BE2C (cell line): ENCODE data around the gene GNB1.

Source experiments
- DNase-seq: peaks from one replicate; pipeline ENCODE4 v3.0.0-alpha.2; 2020
- H3K27me3 ChIP-seq: fragments of 250-450 bp; sonication (Bioruptor Pico); 2 replicates; pipeline ENCODE4 v1.5.1; 2020; ENCODE audit warnings: mild to moderate bottlenecking
- H3K36me3 ChIP-seq: fragments of 250-450 bp; sonication (Bioruptor Pico); 2 replicates; pipeline ENCODE4 v1.5.1; 2020; ENCODE audit warnings: mild to moderate bottlenecking
- H3K4me1 ChIP-seq: fragments of 250-450 bp; sonication (Bioruptor Pico); 2 replicates; pipeline ENCODE4 v1.5.1; 2020
- H3K4me3 ChIP-seq: 2 replicates; pipeline ENCODE4 v1.5.1; 2011; ENCODE audit warnings: low read depth, low read length
- H3K9me3 ChIP-seq: fragments of 250-450 bp; sonication (Bioruptor Pico); 2 replicates; pipeline ENCODE4 v1.5.1; 2020
- TF ChIP-seq, protein P1 (sequence below): IDR thresholded peaks from 2 replicates; pipeline ENCODE4 v1.5.1; 2012; ENCODE audit warnings: mild to moderate bottlenecking, low read depth, low read length

GNB1 gene

DNA sequence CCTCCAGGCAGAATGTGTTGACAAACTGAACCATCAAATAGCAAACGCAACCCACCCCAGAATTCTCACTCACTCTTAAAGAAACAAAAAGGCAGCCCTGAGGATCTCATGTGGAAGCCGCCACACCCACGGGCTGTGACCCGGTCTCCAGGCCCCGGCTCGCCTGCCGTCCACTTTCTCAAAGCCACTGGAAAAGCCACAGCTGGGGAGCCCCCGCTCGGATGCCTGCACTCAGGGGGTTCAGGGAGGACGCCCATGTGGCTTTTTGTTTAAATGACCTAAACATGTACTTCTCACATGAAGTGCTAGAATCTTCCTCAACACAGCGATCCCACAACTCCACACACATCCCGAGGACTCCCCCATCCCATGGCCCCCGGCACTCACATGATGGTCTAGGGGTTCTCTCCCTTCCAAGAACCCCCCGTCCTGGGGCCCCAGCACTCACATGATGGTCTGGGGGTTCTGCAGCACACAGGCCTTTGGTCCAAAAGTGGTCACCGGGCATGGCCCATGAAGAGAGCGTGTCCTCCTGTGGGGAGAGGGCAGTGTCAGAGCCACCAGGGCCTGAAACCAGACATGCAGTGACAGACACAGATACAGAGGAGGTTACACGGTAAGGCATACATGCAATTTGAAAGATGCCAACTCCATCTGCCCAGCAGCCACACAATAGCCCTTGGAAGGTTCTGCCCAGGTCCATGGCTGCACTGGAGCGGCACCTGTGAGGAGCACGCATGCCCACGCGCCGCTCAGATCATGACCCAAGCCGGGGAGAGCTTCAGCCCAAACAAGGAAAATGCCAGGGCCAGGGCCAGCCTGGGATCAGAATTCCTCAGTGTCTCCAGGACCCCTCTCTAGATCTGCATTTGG lies 129.1 kb downstream of the GNB1 start:
- Histone ChIP-seq H3K9me3 (no peaks in the 10 kb centered on the region), H3K27me3 (no peaks in the 10 kb centered on the region), H3K36me3 (peaks cover 80% of the 10 kb centered on the region), H3K4me1 (peaks cover 5% of the 10 kb centered on the region; the same call in 1 of the 2 replicates), H3K4me3 (no peak overlapping the region)
- DNase-seq: no peak
- TF ChIP-seq, protein P1, sequence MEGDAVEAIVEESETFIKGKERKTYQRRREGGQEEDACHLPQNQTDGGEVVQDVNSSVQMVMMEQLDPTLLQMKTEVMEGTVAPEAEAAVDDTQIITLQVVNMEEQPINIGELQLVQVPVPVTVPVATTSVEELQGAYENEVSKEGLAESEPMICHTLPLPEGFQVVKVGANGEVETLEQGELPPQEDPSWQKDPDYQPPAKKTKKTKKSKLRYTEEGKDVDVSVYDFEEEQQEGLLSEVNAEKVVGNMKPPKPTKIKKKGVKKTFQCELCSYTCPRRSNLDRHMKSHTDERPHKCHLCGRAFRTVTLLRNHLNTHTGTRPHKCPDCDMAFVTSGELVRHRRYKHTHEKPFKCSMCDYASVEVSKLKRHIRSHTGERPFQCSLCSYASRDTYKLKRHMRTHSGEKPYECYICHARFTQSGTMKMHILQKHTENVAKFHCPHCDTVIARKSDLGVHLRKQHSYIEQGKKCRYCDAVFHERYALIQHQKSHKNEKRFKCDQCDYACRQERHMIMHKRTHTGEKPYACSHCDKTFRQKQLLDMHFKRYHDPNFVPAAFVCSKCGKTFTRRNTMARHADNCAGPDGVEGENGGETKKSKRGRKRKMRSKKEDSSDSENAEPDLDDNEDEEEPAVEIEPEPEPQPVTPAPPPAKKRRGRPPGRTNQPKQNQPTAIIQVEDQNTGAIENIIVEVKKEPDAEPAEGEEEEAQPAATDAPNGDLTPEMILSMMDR: no peak

DNA sequence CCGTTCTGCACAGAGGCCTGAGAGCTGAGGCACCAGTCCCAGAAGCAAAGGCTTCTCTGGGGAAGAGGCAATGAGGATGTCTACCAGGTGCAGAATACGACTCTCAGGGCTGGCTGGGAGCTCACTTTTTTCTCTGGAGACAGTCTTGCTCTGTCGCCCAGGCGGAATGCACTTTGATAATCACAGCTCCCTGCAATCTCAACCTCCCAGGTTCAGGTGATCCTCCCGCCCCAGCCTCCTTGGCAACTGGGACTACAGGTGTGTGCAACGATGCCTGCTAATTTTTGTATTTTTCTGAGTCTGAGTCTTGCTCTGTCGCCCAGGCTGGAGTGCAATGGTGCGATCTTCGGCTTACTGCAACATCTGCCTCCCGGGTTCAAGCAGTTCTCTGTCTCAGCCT lies 130.2 kb downstream of the GNB1 start:
- TF ChIP-seq, protein P1: no peak
- H3K27me3 ChIP-seq: no peaks in the 10 kb centered on the region
- H3K36me3 ChIP-seq: peaks cover 90% of the 10 kb centered on the region

DNA sequence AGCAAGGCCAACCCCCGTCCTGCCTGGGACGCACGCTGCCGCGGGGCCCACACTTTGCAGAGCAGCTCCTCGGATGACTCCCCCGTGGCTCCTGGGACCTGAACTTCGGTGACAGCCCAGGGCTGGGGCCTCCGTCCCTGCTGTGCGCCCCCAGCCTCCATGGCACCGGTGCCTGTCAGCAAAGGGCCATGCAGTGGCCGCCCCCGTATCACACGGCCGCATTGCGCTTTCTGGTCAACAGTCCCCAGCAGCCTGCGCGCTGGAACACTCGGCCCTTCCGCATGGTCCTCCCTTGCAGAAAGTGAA lies 130.6 kb downstream of the GNB1 start:
- peaks cover 91% of the 10 kb centered on the region for H3K36me3 ChIP-seq

More for the DNA sequence above, 130.2 kb downstream of the GNB1 start:
- DNase-seq: no peak
- Histone ChIP-seq H3K9me3 (no peaks in the 10 kb centered on the region), H3K4me1 (peaks cover 5% of the 10 kb centered on the region; the same call in 1 of the 2 replicates), H3K4me3 (no peak overlapping the region)

DNA sequence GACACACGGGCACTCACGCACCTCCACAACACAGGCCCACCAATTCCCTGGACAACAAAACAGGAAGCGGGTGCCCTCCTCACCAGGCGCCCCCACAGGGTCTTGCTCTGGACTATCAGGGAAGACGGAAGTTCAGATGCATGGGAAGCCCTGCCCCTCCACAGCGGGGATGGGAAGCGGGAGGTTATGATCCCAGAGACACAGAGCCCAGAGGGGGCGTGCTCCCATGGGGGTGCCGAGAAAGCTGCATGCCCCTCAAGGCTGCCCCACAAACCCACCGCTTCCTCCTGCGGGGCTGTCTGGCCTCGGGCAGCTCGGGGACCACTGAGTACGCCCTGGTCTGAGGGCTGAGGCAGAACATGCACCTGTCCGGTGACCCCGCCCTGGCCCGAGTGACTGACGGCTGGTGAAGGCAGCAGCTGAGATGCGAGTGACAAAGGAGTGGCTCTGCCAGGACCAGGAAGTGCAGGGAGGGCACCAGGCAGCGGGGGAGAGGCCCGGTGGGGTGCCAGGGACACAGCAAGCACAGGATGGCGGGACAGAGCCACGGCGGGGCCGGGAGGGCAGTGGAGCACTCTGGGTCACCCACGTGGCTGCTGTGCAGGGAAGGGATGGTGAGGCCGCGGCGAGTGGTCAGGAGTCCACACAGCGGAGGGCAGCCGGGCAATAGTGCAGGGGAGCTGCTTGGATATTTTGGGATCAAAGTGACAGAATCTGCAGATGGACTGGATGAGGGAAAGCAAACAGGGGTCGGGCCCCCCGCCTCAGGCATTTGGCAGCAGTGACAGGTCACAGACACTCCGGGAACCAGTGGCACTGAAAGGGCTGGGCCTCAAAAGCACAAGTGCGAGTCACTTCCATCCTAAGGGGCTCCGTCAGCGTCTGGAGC lies 131.2 kb downstream of the GNB1 start:
- no peak for DNase-seq
- Histone ChIP-seq H3K9me3 (no peaks in the 10 kb centered on the region), H3K4me3 (no peak overlapping the region), H3K27me3 (no peaks in the 10 kb centered on the region), H3K36me3 (peaks cover 91% of the 10 kb centered on the region), H3K4me1 (peaks cover 5% of the 10 kb centered on the region; the same call in 1 of the 2 replicates)
- TF ChIP-seq, protein P1: no peak

More for the DNA sequence above, 130.6 kb downstream of the GNB1 start:
- Histone ChIP-seq H3K9me3 (no peaks in the 10 kb centered on the region), H3K4me3 (no peak overlapping the region), H3K27me3 (no peaks in the 10 kb centered on the region), H3K4me1 (peaks cover 5% of the 10 kb centered on the region; the same call in 1 of the 2 replicates)
- no peak for DNase-seq
- TF ChIP-seq, protein P1: no peak

DNA sequence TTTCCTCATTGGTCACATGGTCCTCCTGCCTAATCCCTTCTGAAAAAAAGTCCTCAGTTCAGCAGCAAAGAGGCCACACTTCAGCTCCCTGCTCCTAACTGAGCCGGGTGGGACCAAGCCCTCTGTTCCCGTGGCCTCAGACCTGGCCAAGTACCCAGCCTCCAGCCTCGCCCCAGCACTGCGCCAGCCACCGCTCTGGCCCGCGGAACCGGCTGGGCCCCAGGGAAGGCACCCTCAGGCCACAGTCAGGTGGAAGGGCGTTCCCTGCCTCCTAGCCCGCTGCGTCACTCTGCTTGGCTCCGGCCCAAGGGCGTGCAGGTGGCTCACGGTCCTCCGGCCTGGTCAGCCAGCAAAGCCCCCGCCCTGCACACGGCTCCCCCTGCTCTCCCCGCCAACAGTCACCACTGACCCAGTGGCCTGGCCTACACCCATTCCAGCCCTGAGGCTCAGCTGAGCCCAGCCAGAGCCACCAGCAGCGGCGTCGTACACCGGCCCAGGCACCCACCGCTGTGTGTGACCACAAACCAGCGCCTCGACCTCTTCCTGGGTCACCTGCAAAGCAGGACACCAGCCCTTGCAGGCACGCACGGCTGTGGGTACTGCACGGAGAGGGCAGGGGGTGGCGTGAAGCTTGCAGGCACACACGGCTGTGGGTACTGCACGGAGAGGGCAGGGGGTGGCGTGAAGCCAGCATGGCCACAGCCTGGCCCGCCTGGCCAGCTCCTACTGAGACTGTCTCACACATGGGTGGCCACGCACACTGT lies 132.0 kb downstream of the GNB1 start:
- no peak overlapping the region for H3K4me3 ChIP-seq
- no peak for DNase-seq
- H3K27me3 ChIP-seq: no peaks in the 10 kb centered on the region
- peaks cover 5% of the 10 kb centered on the region; the same call in 1 of the 2 replicates for H3K4me1 ChIP-seq
- H3K36me3 ChIP-seq: peaks cover 91% of the 10 kb centered on the region
- H3K9me3 ChIP-seq: no peaks in the 10 kb centered on the region
- TF ChIP-seq, protein P1: no peak
